ENCODE measurements around the gene C1orf210. TPM values are rescaled to one million over a fixed set of nuclear protein-coding genes. Genes with fewer than 3 reads are reported as not detected.

C1orf210 gene
- total and polyA plus RNA-seq, 9 of the 15 experiments (the other 6 are each of a cell fraction or from before 2014, with no cell fraction given): 0.21 TPM; not detected in 8

DNA sequence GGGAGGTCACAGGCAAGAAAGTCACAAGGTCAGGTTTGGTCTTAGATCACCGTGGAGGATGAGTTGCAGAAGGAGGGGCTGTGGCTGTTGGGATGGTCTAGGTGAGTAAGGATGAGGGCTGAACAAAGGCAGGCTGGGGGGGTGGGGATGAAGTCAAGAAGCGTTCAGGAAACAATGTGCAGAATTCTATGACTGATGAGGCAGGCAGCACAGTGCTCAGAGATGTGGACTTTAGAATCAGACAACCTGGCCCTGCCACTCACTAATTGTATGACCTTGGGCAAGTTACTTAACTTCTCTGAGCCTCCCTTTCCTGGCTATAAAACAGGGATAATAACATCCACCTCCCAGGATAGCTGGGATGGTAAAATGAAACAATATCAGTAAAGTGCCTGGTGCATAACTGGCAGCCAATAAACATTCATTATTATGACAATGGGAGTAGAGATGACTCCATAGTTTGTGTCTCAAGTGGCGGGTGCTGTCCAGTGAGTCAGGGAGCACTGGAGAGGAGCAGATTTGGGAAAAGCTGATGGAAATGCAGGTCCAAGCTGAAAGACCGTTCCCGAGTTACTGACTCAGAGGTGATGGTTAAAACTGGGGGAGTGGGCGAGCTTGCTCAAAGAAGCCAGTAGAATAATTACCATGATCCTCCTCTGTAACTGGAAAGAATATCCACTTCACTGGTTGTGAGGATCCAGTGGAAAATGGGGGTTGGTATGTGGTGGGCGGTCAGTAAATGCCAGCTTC, 17.5 kb upstream of the C1orf210 start:
- no peaks in the 10 kb centered on the region for H3K9me1 ChIP-seq (ENCODE audit: control insufficient read depth, insufficient read depth, low read length)
- in situ Hi-C loops (cut with MboI) (no loop called here), intact Hi-C loops (cut with micrococcal nuclease) (no loop called here)
- no peak for DNase-seq (ENCODE audit: extremely low read depth in 1 of 4, low spot score in 3 of 4)
- no peaks in the 10 kb centered on the region for H3K79me2 ChIP-seq (ENCODE audit: control insufficient read depth, insufficient read depth, low read length)
- H3K9ac ChIP-seq (ENCODE audit: insufficient read depth in 1 of 2, low read depth in 2 of 2, low read length in 2 of 2): no peak overlapping the region
- no peak overlapping the region for H3K4me2 ChIP-seq (ENCODE audit: insufficient read depth, low read length)
- peaks cover 4% of the 10 kb centered on the region; the same call in 1 of the 2 replicates for H4K20me1 ChIP-seq (replicated peaks; ENCODE audit: control insufficient read depth, insufficient read depth, low read length)
- no TSS peak for BruUV-seq (replicated peaks)
- POLR2A ChIA-PET: interaction anchor here (0.7 to 1.3 kb wide), 5 partner anchors 9 to 601 kb away, joined by 3 to 5 read pairs (median 3); no protein-coding TSS in a partner anchor
- WGBS (ENCODE audit: insufficient coverage, low coverage, missing lambda C conversion rate): 4% methylated on average over 7 of the region's 7 CpGs
- no peaks in the 10 kb centered on the region for H3K36me3 ChIP-seq (ENCODE audit: control insufficient read depth, insufficient read depth, low read length)
- no peak overlapping the region for H3K27ac ChIP-seq (ENCODE audit: extremely low read depth, low read depth, low read length)
- TF ChIP-seq DPF2 (IDR thresholded peaks at IDR 0.05): no peak
- TF ChIP-seq ZNF444 (CRISPR knock-in tag; IDR thresholded peaks at IDR 0.05): no peak
- TF ChIP-seq PHF20 (IDR thresholded peaks at IDR 0.05; ENCODE audit: partially characterized antibody): no peak
- TF ChIP-seq KLF1 (tag; IDR thresholded peaks at IDR 0.05): no peak
- no peak for TF ChIP-seq ZNF212 (CRISPR knock-in tag; IDR thresholded peaks at IDR 0.05)
- TF ChIP-seq HDAC3 (IDR thresholded peaks at IDR 0.05; ENCODE audit: borderline replicate concordance, partially characterized antibody): no peak
- CTCF ChIA-PET (ENCODE audit: low intra/inter-chr PET ratio): no interaction called here
- H3K9me3 ChIP-seq (replicated peaks; ENCODE audit: control insufficient read depth, insufficient read depth, low read depth, low read length): 0 out of 2 replicates have a peak, but pooled peaks cover 2% of the 10 kb centered on the region
- no peak for ATAC-seq
- no peak for FAIRE-seq
- H3K4me1 ChIP-seq (replicated peaks in 1 of 2; ENCODE audit: control insufficient read depth in 2 of 2, insufficient read depth in 2 of 2, low read length in 2 of 2): peaks cover 4 to 16% of the 10 kb centered on the region in 2 experiments; a peak in 4 of 5 replicates
- H3K4me3 ChIP-seq: no peak overlapping the region
- peaks cover 24 to 69% of the 10 kb centered on the region in 2 experiments for H3K27me3 ChIP-seq (ENCODE audit: control insufficient read depth in 2 of 2, insufficient read depth in 2 of 2, low read length in 2 of 2)
- H2AFZ ChIP-seq (ENCODE audit: low read depth, low read length): no peak overlapping the region
